GM12878 (cell line): ENCODE data around the gene RBMS3. TPM values are rescaled to one million over a fixed set of nuclear protein-coding genes. Genes with fewer than 3 reads are reported as not detected.

Source experiments
- ATAC-seq: fragments of 200-7000 bp; cut with Tn5 transposase; 3 replicates; pipeline ENCODE4 v1.9.1; 2020; ENCODE audit warnings: mild to moderate bottlenecking, moderate library complexity
- BruUV-seq: library from RNA; stranded (reverse); fragments of 400-500 nt; replicated peaks from 2 replicates; lab custom pipeline; 2021; lab: Mats Ljungman, UMichigan
- CTCF ChIA-PET: fragments of 300-600 bp; sonication (Branson Sonifier 250); formaldehyde crosslinking; extraction: SDS; loops from one replicate; lab custom pipeline; 2021; ENCODE audit warnings: inconsistent platforms; lab: Yijun Ruan, JAX
- POLR2A ChIA-PET: fragments of 350-600 bp; formaldehyde crosslinking; extraction: SDS; loops from one replicate; lab custom pipeline; 2021; ENCODE audit warnings: inconsistent platforms; lab: Charles Lee
- RAD21 ChIA-PET: fragments of 300-600 bp; sonication (Branson Sonifier 250); formaldehyde crosslinking; loops from one replicate; lab custom pipeline; 2023; ENCODE audit warnings: antibody characterized with exemption; ENCODE audit not compliant: unreplicated experiment; lab: Charles Lee
- SMC1A ChIA-PET: fragments of 300-600 bp; sonication (Branson Sonifier 250); formaldehyde crosslinking; loops from one replicate; lab custom pipeline; 2023; ENCODE audit not compliant: unreplicated experiment, uncharacterized antibody; lab: Charles Lee
- DNase-seq: peaks from one replicate; pipeline ENCODE4 v3.0.0-alpha.2; 2011; ENCODE audit warnings: low read depth, low spot score
- FAIRE-seq: peaks from 3 replicates; lab custom pipeline; 2011; peaks lifted over from hg19 to GRCh38; lab: Jason Lieb, UNC
- H2AFZ ChIP-seq: 2 replicates; pipeline ENCODE4 v1.6.0; 2011; ENCODE audit warnings: low read depth, low read length, control low read depth; ENCODE audit not compliant: control insufficient read depth
- H3K27ac ChIP-seq: 2 replicates; pipeline ENCODE4 v1.5.1; 2011; ENCODE audit warnings: control low read depth; ENCODE audit not compliant: control insufficient read depth, insufficient read depth
- H3K27me3 ChIP-seq, 2 experiments: replicated peaks in 1 of 2; 2 replicates each; pipeline versions ENCODE4 v1.6.0 to v1.6.1; 2011; ENCODE audit warnings: low read length in 1 of 2; ENCODE audit not compliant: control insufficient read depth in 2 of 2, insufficient read depth in 2 of 2
- H3K36me3 ChIP-seq, 2 experiments: 2 replicates each; pipeline ENCODE4 v1.5.1; 2011; ENCODE audit warnings: low read length in 1 of 2; ENCODE audit not compliant: control insufficient read depth in 2 of 2, insufficient read depth in 2 of 2
- H3K4me1 ChIP-seq: 2 replicates; pipeline ENCODE4 v1.6.1; 2011; ENCODE audit warnings: mild to moderate bottlenecking, low read length, moderate library complexity, mixed read lengths; ENCODE audit not compliant: control insufficient read depth, insufficient read depth
- H3K4me2 ChIP-seq: 2 replicates; pipeline ENCODE4 v1.6.0; 2011; ENCODE audit warnings: control low read depth; ENCODE audit not compliant: control insufficient read depth, insufficient read depth
- H3K4me3 ChIP-seq: fragments of 200-600 bp; sonication (generic); 2 replicates; pipeline ENCODE4 v1.5.1; 2016
- H3K79me2 ChIP-seq: 2 replicates; pipeline ENCODE4 v1.6.0; 2011; ENCODE audit warnings: low read length; ENCODE audit not compliant: control insufficient read depth, insufficient read depth
- H3K9ac ChIP-seq: 2 replicates; pipeline ENCODE4 v1.8.0; 2011; ENCODE audit warnings: low read length, control low read depth, mixed read lengths; ENCODE audit not compliant: control insufficient read depth, insufficient read depth
- H3K9me3 ChIP-seq: replicated peaks from 3 replicates; pipeline ENCODE4 v1.5.1; 2011; ENCODE audit warnings: mild to moderate bottlenecking, low read length; ENCODE audit not compliant: control insufficient read depth, insufficient read depth
- H4K20me1 ChIP-seq: 2 replicates; pipeline ENCODE4 v1.6.0; 2011; ENCODE audit not compliant: control insufficient read depth, insufficient read depth
- CUX1 ChIP-seq: IDR thresholded peaks from 2 replicates; pipeline ENCODE4 v1.6.1; 2012; ENCODE audit warnings: improper control_type of control experiment, low read depth, low read length; ENCODE audit not compliant: insufficient replicate concordance
- NR2F1 ChIP-seq: fragments of 450-650 bp; conservative IDR thresholded peaks from 2 replicates; pipeline ENCODE4 v1.6.1; 2017; ENCODE audit warnings: mild to moderate bottlenecking
- POLR2AphosphoS2 ChIP-seq: IDR thresholded peaks from 2 replicates; pipeline ENCODE4 v1.6.1; 2011; ENCODE audit warnings: low read depth, mild to moderate bottlenecking, low read length, improper control_type of control experiment, moderate library complexity
- RUNX3 ChIP-seq: IDR thresholded peaks from 2 replicates; pipeline ENCODE4 v1.6.1; 2012; ENCODE audit warnings: low read length, inconsistent platforms
- SPI1 ChIP-seq: IDR thresholded peaks from 2 replicates; pipeline ENCODE4 v1.6.1; 2011; ENCODE audit warnings: low read depth, mild to moderate bottlenecking, low read length, moderate library complexity, borderline replicate concordance; ENCODE audit not compliant: insufficient read depth
- SREBF1 ChIP-seq: IDR thresholded peaks from 2 replicates; pipeline ENCODE4 v1.6.1; 2012; ENCODE audit warnings: mild to moderate bottlenecking, low read length
- TARDBP ChIP-seq: IDR thresholded peaks from 2 replicates; pipeline ENCODE4 v1.6.1; 2016; ENCODE audit warnings: borderline replicate concordance
- ZZZ3 ChIP-seq: IDR thresholded peaks from 2 replicates; pipeline ENCODE4 v1.6.1; 2011; ENCODE audit warnings: low read depth; ENCODE audit not compliant: control insufficient read depth, insufficient read length
- WGBS: methylation state at CpG from one replicate; pipeline ENCODE4 v1.1.6; 2016; ENCODE audit warnings: low lambda C conversion rate; ENCODE audit not compliant: insufficient replicate concordance, insufficient coverage; ENCODE audit errors: missing lambda C conversion rate; 5-methylcytosine and 5-hydroxymethylcytosine counted together
- in situ Hi-C: fragments of 300-500 bp; cut with MboI; formaldehyde crosslinking; loops from 9 replicates; pipeline ENCODE4 v1.14.3; 2018; ENCODE audit warnings: mixed read lengths
- intact Hi-C: fragments of 100-400 bp; cut with micrococcal nuclease; formaldehyde crosslinking; loops from one replicate; pipeline ENCODE4 v1.14.2; 2022; ENCODE audit not compliant: unreplicated experiment
- polyA plus RNA-seq, 11 experiments: library from polyadenylated mRNA; depleted of rRNA in 4 of 11; unstranded in 6 of 11; stranded (reverse) in 5 of 11; fragments of >200 nt; fragmentation: Nextera tagmentation in 4 of 11; fragmentation: Illumina TruSeq in 1 of 11; extraction: Ambion mirVana in 4 of 11; extraction: Trizol in 1 of 11; gene quantifications; 1 replicate in 1 of 11; 2 replicates in 10 of 11; pipeline versions ENCODE4 v1.2.1 to v1.2.3, GENCODE V29; 2011 to 2016; ENCODE audit warnings: inconsistent platforms in 2 of 11, missing spikeins in 2 of 11, low read depth in 1 of 11
- total RNA-seq, 4 experiments: library from RNA; depleted of rRNA in 3 of 4; stranded (reverse); fragments of >200 nt in 3 of 4; fragmentation: Illumina TruSeq in 1 of 4; extraction: Trizol in 1 of 4; gene quantifications; 2 replicates each; pipeline versions ENCODE4 v1.2.1 to v1.2.3, GENCODE V29; 2013 to 2021
- TF ChIP-seq, protein P1 (sequence below): fragments of 450-650 bp; IDR thresholded peaks from 2 replicates; pipeline ENCODE4 v1.6.1; 2017; ENCODE audit warnings: antibody characterized with exemption, mild to moderate bottlenecking, moderate library complexity

RBMS3 gene
- total and polyA plus RNA-seq, 10 of the 15 experiments (the other 5 are each of a cell fraction or from before 2014, with no cell fraction given) = 0.79 to 4.7 (median 3.1) TPM

DNA sequence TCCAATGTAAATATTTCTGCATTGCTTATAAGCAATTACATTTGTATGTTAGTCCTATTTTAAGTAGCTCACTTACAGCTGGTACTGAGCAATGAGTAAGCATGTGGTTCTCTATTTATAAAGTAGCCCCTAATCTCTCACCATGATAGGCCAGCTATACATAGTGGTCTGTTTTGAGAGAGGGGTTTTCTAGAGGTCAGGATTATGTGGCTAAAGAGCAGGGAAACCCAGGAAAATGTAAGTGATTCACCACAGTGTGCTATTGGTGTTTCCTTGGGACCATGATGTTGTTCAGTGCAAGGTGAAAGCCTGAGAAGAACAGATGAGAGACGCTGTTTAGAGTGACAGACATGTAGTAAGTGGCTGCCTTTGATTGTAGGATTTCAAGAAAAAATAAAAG is 26.4 kb downstream of the RBMS3 start:
- H3K36me3 ChIP-seq = no peaks in the 10 kb centered on the region
- no peaks in the 10 kb centered on the region for H4K20me1 ChIP-seq
- no peaks in the 10 kb centered on the region for H3K27me3 ChIP-seq
- 0% methylated on average over 1 of the region's 1 CpG for WGBS
- H3K9ac ChIP-seq = no peak overlapping the region
- DNase-seq (no peak), ATAC-seq (peak; percentile 38; the same call in 2 of the 3 replicates), FAIRE-seq (no peak)
- no peak overlapping the region; the same call in 1 of the 2 replicates for H2AFZ ChIP-seq
- H3K27ac ChIP-seq = no peak overlapping the region
- H3K9me3 ChIP-seq = peaks cover 6% of the 10 kb centered on the region
- ChIA-PET SMC1A (interaction anchor here (0.8 to 2.8 kb wide), 7 partner anchors 9 to 62 kb away, joined by 3 to 9 read pairs (median 6); no protein-coding TSS in a partner anchor), CTCF (interaction anchor here (1.0 kb wide), 1 partner anchor 9 kb away, joined by 4 read pairs; no protein-coding TSS in a partner anchor), POLR2A (interaction anchor here (1.6 kb wide), 1 partner anchor 10 kb away, joined by 3 read pairs; no protein-coding TSS in a partner anchor), RAD21 (no interaction called here)
- no TSS peak for BruUV-seq
- in situ Hi-C loops (no loop called here), intact Hi-C loops (no loop called here)
- no peak overlapping the region for H3K4me3 ChIP-seq
- no peaks in the 10 kb centered on the region for H3K4me1 ChIP-seq
- no peak for TF ChIP-seq TARDBP
- peak; percentile 45; the same call in 1 of the 2 replicates for TF ChIP-seq RUNX3
- no peaks in the 10 kb centered on the region for H3K79me2 ChIP-seq
- H3K4me2 ChIP-seq = no peak overlapping the region

DNA sequence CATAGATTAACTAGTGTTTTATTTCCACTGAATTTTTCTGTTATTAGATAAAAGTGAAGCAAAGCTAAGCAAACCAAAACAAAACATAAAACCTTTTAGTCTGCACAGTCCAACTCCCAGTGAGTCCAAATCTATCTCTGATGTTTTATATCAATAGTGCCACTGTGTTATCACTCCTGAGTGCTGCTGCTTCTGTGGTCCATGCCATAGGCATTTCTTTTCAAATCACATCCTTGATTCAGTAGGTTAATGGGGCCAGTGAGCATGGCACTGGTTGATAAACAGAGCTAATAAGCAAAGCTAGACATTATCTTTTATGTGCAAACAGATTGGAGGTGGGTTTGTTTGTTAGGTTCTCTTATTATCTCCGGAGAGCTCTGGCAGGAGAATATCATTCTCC is 30.0 kb downstream of the RBMS3 start:
- Histone ChIP-seq H3K4me2 (no peak overlapping the region), H3K4me1 (no peaks in the 10 kb centered on the region), H3K9me3 (no peaks in the 10 kb centered on the region; the same call in 1 of the 3 replicates), H3K4me3 (no peak overlapping the region), H4K20me1 (no peaks in the 10 kb centered on the region), H3K36me3 (no peaks in the 10 kb centered on the region), H2AFZ (no peak overlapping the region), H3K79me2 (no peaks in the 10 kb centered on the region), H3K27me3 (no peaks in the 10 kb centered on the region), H3K9ac (no peak overlapping the region), H3K27ac (no peak overlapping the region)
- ChIA-PET POLR2A (interaction anchor here (0.8 to 1.4 kb wide), 2 partner anchors 13 to 23 kb away, joined by 3 read pairs; no protein-coding TSS in a partner anchor), RAD21 (no interaction called here), CTCF (no interaction called here), SMC1A (interaction anchor here (0.9 to 2.6 kb wide), 4 partner anchors 9 to 22 kb away, joined by 3 to 11 read pairs (median 4); no protein-coding TSS in a partner anchor)
- FAIRE-seq (no peak), DNase-seq (no peak), ATAC-seq (no peak)
- BruUV-seq = no TSS peak
- in situ Hi-C loops = no loop called here
- intact Hi-C loops = no loop called here
- 46% methylated on average over 1 of the region's 1 CpG for WGBS
- no peak for TF ChIP-seq SPI1
- no peak for TF ChIP-seq SREBF1
- no peak for TF ChIP-seq ZZZ3
- TF ChIP-seq, protein P1, sequence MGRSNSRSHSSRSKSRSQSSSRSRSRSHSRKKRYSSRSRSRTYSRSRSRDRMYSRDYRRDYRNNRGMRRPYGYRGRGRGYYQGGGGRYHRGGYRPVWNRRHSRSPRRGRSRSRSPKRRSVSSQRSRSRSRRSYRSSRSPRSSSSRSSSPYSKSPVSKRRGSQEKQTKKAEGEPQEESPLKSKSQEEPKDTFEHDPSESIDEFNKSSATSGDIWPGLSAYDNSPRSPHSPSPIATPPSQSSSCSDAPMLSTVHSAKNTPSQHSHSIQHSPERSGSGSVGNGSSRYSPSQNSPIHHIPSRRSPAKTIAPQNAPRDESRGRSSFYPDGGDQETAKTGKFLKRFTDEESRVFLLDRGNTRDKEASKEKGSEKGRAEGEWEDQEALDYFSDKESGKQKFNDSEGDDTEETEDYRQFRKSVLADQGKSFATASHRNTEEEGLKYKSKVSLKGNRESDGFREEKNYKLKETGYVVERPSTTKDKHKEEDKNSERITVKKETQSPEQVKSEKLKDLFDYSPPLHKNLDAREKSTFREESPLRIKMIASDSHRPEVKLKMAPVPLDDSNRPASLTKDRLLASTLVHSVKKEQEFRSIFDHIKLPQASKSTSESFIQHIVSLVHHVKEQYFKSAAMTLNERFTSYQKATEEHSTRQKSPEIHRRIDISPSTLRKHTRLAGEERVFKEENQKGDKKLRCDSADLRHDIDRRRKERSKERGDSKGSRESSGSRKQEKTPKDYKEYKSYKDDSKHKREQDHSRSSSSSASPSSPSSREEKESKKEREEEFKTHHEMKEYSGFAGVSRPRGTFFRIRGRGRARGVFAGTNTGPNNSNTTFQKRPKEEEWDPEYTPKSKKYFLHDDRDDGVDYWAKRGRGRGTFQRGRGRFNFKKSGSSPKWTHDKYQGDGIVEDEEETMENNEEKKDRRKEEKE = no peak
- TF ChIP-seq NR2F1 = no peak
- TF ChIP-seq POLR2AphosphoS2 = no peak
- TF ChIP-seq CUX1 = no peak
